Kidney glomerular epithelial cell (primary cell): Measurements from ENCODE around the gene ITPRID1.

Source experiments
- DNase-seq: peaks from one replicate; lab custom pipeline; 2025; lab: John Stamatoyannopoulos, UW

The ITPRID1 gene

GRCh38 chr7:31695859-31696614, 182.1 kb downstream of the ITPRID1 start:
- DNase-seq: no peak

- DNase-seq: no peak
These were observed 185.2 kb downstream of the ITPRID1 start for GRCh38 chr7:31699050-31699449.

- no peak for DNase-seq
These were observed 188.5 kb downstream of the ITPRID1 start for GRCh38 chr7:31702354-31702753.

GRCh38 chr7:31705377-31705776, 191.5 kb downstream of the ITPRID1 start:
- DNase-seq: no peak

- no peak for DNase-seq
These were observed 193.2 kb downstream of the ITPRID1 start for GRCh38 chr7:31707089-31707488.
